Stimulated activated CD8-positive, alpha-beta memory T cell treated with anti-CD3 and anti-CD28 coated beads, Interleukin-15, amount 100 ng/mL, for 24 hours (primary cell): Measurements from ENCODE around the gene ZIC1.

ENCODE experiments used
- DNase-seq: peaks from one replicate; pipeline ENCODE4 v3.0.0-alpha.2; 2020; ENCODE audit warnings: low read depth

Gene ZIC1

DNA sequence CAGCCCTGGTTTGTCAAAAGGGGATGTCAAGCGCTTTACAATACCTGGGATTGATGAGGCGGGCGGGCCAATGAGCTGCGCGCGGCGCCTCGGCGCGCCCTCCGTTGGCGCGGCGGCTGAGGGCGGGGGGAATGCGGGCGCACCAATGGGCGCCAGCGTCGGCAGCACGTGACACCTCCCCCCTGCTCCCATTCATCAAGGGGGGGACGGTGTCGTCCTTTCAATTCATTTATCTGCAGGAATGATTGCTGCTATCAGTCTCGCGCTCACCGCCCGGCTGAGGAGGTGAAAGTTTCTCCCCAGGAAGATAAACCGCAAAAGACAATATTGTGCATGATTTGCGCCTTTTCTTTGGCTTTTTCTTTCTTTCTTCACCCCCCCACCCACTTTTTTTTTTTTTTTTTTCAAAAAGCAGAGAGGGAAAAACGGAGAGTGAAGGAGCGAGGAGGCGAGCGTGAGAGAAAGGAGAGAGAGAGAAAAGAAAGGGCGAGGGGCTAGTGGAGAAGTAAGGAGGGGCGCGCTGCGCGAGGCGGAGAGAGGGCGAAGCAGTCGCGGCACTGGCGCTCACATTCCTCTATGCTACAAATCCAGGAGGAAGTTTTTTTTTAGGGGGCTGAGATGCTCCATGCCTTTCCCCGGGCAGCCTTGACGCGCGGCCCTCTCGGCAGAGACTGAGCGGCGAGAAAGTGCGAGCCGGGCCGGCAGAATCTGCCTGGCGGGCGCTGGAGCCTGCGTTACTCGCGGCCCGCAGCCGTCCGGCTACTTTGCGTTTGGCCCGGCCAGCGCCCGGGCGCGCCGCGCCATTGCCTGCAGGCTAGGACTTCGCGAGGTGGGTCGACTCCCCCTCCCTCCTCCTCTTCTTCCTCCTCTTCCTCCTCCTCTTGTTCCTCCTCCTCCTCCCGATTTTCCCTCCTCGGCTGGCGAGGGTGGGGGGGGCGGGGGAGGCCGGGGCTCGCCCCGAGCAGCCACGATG, at the start of gene ZIC1:
TSS of gene ZIC1 (plus strand) at position 223 of the 973 bp plus-strand sequence. CDS start at position 971, 748 bp downstream.
- DNase-seq: no peak

DNA sequence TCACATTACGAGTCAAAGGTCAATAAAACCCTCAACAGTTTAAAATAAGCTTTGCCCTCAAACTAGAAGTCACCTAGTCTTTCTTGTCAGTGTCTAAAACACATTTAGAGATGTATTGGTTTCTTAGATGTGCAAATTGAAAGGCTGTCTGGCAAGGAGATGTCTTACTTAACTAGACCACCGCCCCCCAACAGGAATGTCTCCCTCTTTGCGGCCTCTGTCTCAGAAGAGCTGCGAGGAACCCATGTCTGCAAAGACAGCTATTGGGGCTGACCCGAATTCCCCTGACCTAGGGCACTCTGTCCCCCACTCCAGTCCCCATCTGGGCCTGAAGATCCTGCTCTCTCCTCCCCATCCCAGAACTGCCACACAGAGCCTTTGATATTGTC, 49.1 kb upstream of the ZIC1 start:
- DNase-seq: no peak

DNA sequence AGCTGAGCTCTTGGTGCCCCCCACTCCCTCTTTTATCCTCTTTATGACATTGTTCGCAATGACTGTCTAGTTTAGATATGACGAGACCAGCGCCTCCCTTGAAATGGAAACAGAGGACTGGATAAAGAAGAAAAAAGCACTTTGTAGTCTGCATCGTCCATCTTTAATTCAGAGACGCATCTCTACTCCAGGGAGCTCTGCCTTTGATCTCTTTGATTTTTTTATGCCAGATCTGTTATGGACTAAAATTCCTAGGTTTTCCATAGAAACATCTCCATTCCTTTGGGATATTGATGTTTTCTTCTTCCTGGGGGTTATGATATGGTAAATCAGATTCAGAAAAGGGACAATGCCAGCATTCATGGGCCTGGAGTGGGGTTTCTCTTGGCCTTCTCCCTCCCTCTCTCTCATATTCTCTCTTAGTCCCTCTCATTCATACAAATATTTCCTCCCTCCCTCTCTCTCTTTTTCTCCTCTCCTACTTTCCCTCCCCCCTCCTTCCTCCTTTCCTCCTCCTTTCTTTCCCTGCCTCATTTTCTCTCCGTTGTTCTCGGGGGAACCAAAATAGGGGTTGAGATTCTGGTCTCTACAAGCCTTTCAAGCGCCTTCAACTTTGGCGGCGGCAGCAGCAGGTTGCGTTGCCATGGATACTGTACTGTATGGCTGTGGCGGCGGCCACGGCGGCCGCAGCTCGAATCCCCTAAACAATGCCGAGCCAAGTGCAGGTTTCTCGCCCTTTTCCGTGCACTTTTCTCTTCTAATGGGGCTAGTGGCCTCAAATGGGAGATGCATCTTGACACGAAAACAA, 48.3 kb upstream of the ZIC1 start:
- no peak for DNase-seq

DNA sequence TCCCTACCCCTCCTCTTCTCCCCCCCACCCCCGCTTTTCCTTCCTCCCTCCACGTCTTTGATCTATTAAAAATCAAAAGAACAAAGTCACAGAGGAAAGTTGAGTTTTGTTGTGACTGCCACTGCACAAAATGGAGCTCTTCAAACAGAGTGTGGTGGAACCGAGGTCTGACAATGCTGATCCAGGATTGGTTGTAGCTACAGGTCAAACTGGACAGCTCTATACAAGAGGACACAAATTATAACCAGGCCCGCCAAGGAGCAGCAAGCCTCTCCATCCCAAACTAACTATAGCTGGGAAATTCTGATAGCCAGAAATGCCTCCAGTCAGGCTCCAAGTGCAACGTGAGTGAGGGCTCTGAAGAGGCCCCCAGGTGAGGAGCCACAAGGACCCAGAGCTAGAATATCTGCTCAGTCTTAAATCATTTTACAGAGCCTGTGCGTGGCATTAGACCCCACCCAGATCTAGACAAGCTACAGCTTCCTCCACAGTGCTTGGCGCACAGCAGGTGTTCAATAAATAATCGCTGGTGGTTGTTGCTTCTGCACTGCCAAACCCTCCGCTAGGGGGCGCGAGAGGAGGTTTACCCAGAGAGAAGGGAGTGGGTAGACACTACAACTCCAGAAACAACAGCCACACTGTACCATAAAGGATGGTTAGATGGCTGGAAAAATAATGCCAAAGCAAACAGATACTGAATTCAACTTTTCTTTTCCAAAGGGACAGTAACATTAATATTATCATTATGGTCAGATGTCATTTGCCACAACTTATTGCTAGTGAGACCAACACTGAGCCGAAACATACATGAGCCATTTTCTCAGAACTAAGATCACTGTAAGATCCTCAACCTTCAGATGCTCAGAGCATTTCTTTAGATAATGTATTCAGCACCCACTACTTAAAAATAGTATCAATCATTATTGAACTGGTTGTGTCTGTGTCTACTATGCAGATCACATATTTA, 47.4 kb upstream of the ZIC1 start:
- no peak for DNase-seq

DNA sequence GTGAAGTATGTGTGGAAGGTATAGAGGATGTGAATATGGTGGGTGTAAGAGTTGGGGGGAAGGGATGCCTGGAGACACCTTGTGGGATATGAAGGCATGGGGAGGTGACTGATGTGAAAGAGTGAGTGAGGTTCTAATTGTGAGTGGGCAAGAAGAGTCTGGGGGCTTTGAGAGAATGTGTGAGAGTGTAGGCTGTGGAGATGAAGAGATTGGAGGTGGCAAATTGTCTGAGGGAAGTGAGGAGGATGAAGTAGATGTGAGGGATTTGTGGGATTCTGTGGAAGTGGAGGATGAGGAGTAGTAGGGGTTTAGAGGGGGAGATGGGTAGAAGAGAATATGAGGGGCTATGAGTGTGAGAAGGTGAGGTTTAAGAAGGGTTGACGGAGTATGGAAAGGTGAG, 44.4 kb upstream of the ZIC1 start:
- DNase-seq: no peak

DNA sequence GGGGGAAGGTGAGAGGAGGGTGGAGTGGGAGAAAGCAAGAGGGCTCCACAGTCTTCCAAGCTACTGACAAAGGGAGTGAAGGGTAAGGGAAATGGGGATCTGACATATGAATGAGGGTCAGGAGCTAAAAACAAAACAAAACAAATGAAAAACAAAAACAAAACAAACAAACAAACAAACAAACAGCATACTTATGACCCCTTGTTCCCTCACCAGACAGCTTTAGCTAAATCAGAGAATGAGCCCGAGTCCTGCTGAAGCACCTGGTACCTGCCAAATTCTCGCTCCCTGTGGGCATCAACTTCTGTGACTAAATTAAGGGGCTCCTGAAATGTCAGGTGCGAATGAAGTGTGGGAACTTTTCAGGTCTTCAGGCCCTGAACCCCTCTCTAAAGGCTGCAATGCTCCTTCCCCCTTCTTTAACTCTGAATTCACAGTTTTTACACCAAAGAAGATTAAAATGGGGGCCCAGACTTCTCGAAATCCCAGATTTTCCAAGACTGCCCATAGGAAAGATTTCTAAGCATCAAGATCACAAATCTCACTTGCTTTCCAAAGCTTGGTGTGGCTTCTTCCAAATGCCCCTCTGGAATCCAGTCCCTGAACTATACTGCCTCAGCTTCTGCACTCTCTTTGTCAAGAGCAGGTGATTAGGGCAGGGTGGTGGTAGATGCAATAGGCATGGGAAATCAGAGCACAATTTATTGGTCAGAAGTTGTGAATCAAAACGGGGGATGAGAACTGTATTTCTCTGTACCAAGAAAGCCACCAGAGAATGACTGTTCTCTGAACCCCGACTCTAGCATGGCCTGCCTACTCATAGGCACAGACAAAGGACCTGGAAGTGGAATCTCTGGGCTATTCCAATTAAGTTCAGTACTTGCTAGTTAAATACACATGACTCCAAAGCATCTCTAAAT, 43.7 kb upstream of the ZIC1 start:
- no peak for DNase-seq

DNA sequence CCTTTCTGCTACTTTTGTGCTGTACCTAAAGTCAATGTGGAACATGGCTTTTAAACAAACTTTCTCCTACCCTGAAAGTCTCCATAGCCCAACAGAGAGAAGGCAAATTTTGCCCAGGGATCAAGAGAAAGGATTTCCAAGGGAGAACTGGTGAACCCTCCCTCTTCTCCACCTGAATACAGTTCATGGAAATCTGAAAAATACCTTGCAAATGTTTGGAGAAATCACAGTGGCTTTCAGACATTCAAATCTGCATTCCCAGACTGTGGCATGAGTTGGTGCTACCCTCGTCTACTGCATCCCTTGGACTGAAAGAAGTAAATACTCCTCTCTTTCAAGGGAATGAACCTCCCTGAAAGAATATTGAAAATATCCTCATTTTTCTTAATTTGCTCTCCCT, 41.5 kb upstream of the ZIC1 start:
- no peak for DNase-seq

DNA sequence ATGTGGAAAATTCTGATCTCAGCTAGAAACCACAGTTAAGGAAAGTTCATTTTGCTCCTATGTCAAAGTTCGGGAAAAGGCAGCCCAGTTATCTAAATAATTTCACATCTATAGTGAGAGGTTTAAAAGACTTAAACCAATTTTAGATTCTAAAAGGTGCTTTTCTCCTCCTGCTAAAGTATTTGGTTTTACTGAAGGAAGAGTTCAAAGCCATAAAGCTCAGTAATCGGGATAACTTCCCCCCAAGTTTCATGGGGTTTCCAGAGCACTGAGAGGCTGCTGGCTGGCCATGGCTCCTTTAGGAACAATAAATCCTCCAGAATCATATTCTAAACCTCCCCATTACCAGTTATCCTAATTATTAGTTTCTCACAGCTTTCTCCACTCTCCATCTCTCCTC, 41.0 kb upstream of the ZIC1 start:
- no peak for DNase-seq

DNA sequence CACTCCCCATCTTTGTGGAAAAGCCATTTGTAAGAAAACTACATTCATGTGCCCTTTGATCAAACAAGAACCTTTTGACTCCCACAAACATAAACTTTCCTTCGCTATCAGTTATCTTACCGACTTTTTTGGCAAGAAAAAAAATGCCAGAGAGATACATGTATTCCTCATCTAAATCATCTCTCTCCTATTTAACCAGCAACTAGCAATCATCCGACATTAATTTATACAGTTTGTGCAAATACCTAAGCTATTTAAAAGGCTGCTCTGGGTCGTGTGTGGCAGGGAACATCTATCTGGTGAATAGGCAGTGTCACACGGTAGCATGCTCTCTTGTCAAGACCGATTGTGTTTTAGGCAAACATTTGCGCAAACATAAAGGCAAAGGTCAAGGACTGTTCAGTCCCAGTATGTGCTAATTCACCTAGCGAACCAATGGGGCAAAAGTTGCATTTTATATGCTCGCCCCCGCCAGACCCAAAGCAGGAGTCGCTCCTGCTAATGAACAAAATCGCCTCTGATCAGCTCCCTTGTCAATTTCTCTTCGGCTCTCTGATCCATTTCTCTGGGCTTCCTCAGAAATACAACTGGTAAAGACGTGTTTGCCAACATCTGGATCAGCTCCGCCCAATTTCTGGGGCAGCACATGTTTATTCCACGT, 40.5 kb upstream of the ZIC1 start:
- no peak for DNase-seq

DNA sequence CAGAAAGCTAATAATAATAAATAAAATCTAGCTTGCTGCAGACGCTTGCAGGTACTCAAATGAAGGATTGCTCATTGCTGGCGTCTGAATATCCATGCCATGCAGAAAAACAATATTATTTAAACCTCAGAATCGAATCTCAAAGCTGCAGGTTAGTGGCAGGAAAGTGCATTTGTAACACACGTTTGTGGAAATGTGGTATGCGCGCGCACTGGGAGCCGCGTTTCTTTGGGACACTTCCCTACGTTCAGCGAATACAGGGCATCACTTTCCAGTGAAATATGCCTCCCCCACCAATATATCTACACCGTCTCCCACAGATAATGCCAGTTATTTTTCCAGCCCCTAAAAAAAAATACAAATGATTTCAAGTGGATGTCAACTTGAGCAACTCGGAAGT, 39.9 kb upstream of the ZIC1 start:
- no peak for DNase-seq

DNA sequence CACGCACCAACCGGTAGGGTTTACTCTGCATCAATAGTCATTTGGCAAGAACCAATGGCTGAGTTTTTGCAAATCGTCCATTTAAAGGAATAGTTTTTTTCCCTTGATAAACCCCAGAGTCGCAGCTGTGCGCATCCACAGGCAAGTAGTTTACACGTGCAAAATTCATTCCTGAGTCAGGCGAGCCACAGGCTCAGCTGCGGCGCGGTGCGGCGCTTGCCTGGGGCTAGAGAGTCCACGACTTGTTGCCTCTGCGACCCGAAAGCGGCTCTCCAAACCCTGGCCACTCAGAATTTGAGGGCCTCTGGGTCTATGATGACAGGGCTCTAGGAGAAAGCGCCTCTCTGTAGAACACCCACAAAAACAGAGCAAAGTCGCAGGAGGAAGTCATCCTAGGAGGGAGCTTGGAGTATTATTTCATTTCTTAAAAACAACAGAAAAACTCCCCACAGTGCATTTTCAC, 39.5 kb upstream of the ZIC1 start:
- no peak for DNase-seq

DNA sequence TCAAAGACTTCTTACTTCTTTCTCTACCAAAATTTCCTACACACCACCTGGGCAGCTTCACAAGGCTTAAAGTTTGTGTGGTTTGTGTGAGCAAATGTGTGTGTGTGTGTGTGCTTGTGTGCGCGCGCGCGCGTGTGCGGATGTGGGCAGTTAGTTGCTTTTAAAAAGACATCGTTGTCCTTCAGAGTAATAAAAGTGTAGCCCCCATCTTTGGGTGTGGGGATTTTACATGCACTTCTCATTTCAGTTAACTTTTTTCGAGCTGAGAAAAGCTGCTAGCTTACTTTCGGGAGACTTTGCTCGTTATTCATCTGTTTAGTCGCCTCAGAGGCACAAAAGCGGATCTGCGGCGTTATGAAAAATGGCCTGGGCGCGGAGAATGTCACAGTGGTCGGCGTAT, 38.8 kb upstream of the ZIC1 start:
- no peak for DNase-seq

DNA sequence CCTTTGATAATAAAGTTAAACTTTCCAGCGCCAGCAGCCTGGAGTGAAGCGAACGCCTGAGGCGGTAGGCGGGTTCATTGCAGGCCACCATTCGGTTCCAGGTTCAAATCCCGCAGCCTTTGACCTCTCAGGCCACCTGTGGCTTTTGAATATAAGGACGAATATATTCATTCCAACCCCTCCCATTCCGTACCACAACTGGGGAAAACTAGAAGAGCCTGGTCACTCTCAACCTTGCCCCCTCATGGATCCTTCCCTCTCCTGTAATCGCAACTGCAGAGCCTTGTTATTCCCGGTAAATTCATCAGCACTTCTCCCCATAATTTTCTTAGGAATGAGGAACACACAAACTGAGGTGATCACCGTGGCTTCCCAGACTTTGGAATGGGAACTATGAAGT, 38.0 kb upstream of the ZIC1 start:
- DNase-seq: no peak

DNA sequence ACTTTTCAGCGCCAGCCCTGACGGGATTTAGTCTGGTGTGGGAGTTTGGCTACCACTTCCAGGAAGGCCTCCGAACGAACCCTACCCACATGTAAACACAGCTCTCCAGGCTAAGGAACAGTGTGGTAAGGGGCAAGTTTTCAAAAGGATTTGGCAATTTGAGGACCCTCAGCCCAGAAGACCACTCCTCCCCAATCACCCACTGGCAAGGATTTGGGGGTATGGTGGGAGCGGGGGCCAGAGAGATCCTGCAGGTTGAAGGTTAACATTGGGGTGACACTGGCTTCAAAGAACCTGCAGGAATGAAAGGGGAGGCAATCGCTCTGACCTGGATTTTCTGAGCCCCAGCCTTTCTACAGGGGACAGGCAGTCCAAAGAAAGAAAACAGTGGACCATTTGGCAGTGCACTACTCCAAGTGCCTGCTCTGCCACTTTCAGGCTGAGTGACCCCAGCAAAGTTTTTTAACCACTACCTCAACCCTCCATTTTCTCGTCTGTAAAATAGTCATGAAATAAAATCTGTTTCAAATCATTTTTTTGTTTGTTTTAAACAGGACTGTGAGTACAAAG, 37.3 kb upstream of the ZIC1 start:
- no peak for DNase-seq

DNA sequence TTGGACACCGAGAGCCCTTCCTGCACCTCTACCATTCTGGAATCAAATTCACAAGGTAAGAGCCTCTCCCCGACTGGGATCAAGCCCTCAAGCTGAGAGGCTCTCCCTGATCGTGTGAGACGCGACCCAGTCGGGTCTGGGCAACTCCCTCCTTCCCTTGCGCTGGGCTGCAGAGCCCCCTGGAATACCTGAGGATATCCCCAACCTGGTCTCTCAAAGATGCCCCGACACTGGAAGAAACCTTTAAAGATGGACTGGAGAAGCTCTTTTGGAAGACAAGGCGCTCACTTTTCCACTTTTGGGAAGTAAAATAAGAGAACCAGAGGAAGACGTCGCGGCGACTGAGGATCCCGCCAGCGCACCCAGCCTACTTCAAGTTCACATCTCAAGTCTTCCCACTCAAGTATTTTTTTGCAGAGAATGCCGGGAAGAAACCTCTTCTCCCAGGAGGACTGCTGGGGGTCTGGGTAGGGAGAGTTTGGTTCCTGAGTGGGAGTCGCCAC, 36.6 kb upstream of the ZIC1 start:
- DNase-seq: no peak

DNA sequence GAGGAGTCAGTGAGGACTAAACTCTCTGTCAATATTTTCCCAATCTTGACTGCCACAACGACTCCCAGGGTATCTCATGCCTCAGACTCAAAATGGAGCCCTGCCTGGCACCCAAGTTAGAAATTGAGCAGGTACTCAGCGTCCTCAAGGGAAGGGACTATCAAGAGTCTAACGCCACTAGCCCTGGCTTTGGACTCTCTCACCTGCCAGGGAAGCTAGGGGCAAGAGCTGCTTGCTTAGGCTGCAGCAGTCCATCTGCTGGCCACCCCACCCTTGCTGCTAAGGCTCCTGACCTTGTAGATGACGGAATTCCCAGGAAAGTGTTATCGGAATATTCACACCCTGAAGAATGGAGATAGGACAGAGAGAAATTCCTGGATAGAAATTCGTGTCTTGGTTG, 35.9 kb upstream of the ZIC1 start:
- DNase-seq: no peak

DNA sequence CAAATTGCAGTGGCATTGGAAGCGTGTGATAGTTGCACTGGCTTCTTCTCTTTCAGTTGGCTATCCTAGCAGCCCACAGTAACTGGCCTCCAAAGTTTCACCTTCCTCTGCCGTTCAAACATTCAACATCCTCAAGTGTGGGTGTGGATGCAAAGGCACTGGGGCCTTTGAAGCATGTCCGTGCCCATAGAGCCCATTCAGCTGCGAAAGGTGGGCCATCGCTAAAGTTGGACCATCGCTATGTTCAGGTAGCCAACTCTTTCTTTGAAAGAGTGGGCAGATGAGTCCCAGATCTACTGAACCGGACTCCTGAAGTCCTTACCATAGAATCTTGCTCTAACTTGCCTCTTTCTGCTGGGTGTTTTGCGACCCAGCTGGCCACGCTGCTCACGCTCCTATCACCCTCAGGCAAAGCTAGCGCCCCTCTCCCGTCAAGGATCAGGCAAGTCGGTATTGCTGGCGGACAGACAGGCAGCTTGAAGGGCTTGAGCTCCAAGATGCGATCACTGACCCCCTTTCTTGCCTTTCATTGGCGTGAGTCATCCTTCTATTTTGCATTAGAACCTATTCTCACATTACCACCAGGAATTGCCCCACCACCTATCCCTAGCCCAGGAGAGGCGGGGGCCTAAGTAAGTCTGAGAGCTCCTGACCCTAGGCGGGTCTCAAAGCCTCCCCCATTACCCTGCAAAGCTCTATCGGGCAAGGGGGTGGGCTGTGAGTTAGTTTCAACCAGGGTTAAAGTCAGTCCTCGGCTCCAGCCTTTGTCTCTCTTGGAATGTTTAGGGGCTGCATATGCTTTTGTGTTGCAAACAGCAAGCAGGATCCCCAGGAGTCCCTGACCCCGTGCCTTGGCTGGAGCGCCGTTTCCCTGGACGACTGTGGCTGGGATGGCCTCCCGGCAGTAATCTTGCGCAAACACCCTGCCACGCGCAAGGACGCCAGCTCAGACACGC, 31.5 kb upstream of the ZIC1 start:
- DNase-seq: no peak

DNA sequence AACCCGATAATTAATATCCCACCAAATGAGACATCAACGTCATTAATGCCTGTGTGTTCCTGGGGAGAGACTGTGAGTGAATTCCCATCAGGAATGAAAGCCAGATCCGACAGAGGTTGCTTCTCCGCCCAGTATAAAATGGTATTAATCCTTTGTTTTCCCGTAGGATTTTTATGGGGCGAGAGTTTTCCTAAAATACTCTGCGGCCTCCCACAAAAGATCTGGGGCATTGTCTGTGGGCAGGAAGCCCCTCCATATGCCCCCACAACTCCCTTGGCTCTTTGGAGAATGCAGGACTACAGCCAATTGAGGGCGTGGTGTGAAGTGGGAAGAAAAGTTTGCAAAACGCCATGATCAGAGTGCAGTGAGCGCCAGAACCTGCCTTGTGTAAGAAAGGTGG, 29.5 kb upstream of the ZIC1 start:
- no peak for DNase-seq
